GM06990 (cell line): Measurements from ENCODE around the gene ADAM12.
"Not testable (repeated sequence)": the region's sequence is repeated elsewhere in the genome, so short reads cannot be mapped to it uniquely, and the experiment has no call there.

Experiments
- DNase-seq: peaks from one replicate; pipeline ENCODE4 v3.0.0-alpha.2; 2011; ENCODE audit not compliant: insufficient read length; ENCODE audit errors: extremely low read depth
- H3K27me3 ChIP-seq: replicated peaks from 2 replicates; pipeline ENCODE4 v1.6.0; 2011; ENCODE audit warnings: low read length; ENCODE audit not compliant: control insufficient read depth, insufficient read depth
- H3K36me3 ChIP-seq: 2 replicates; pipeline ENCODE4 v1.5.1; 2011; ENCODE audit warnings: low read length; ENCODE audit not compliant: control insufficient read depth, insufficient read depth
- H3K4me3 ChIP-seq: replicated peaks from 2 replicates; pipeline ENCODE4 v1.5.1; 2011; ENCODE audit warnings: low read depth, mild to moderate bottlenecking, control low read depth, low read length
- CTCF ChIP-seq: IDR thresholded peaks from 2 replicates; pipeline ENCODE4 v1.5.1; 2011; ENCODE audit warnings: low read length, control low read depth, mild to moderate bottlenecking, inconsistent platforms; ENCODE audit not compliant: insufficient read depth, poor library complexity, severe bottlenecking

ADAM12 gene

GRCh38 chr10:126252884-126253610 is 135.2 kb downstream of the ADAM12 start:
- Histone ChIP-seq H3K4me3 (no peak overlapping the region), H3K27me3 (no peaks in the 10 kb centered on the region), H3K36me3 (no peaks in the 10 kb centered on the region)
- no peak for DNase-seq
- no peak for TF ChIP-seq CTCF

- H3K4me3 ChIP-seq = no peak overlapping the region
- TF ChIP-seq CTCF = no peak
- H3K27me3 ChIP-seq = no peaks in the 10 kb centered on the region
- no peaks in the 10 kb centered on the region for H3K36me3 ChIP-seq
- no peak for DNase-seq
Observed at GRCh38 chr10:126251778-126252407, 136.4 kb downstream of the ADAM12 start.

GRCh38 chr10:126250527-126251310 is 137.6 kb downstream of the ADAM12 start:
- Histone ChIP-seq H3K27me3 (no peaks in the 10 kb centered on the region), H3K36me3 (no peaks in the 10 kb centered on the region), H3K4me3 (no peak overlapping the region)
- DNase-seq = no peak
- no peak for TF ChIP-seq CTCF

GRCh38 chr10:126250045-126250444 is 138.2 kb downstream of the ADAM12 start:
- DNase-seq = no peak

GRCh38 chr10:126247446-126247975 is 140.8 kb downstream of the ADAM12 start:
- DNase-seq = no peak
- no peak for TF ChIP-seq CTCF
- Histone ChIP-seq H3K36me3 (no peaks in the 10 kb centered on the region), H3K4me3 (no peak overlapping the region), H3K27me3 (no peaks in the 10 kb centered on the region)

More at GRCh38 chr10:126250045-126250444, 138.2 kb downstream of the ADAM12 start:
- no peak for TF ChIP-seq CTCF
- Histone ChIP-seq H3K4me3 (no peak overlapping the region), H3K36me3 (no peaks in the 10 kb centered on the region), H3K27me3 (no peaks in the 10 kb centered on the region)

GRCh38 chr10:126246396-126246795 is 141.9 kb downstream of the ADAM12 start:
- not testable (repeated sequence) for DNase-seq, H3K36me3 ChIP-seq, H3K27me3 ChIP-seq, H3K4me3 ChIP-seq
